Transverse colon (tissue), 4 donors: Measurements from ENCODE around the gene SNRNP70.
"Not testable (repeated sequence)": the region's sequence is repeated elsewhere in the genome, so short reads cannot be mapped to it uniquely, and the experiment has no call there.

ENCODE experiments used
- CTCF ChIP-seq, 5 experiments: fragments of 200-600 bp in 3 of 5; fragments of 450-650 bp in 2 of 5; sonication (generic) in 3 of 5; IDR thresholded peaks; 1 replicate in 2 of 5; 2 replicates in 3 of 5; pipeline ENCODE4 v1.5.1; 2016 to 2017; ENCODE audit warnings: antibody characterized with exemption in 5 of 5, inconsistent platforms in 3 of 5, mild to moderate bottlenecking in 2 of 5, moderate library complexity in 1 of 5
- POLR2A ChIP-seq: fragments of 450-650 bp; IDR thresholded peaks from one replicate; pipeline ENCODE4 v1.6.1; 2016; ENCODE audit warnings: antibody characterized with exemption, mild to moderate bottlenecking, moderate library complexity
- POLR2AphosphoS5 ChIP-seq, 3 donors: sonication (generic); formaldehyde crosslinking; IDR thresholded peaks; one replicate each; pipeline ENCODE4 v1.6.1; 2016; ENCODE audit warnings: antibody characterized with exemption in 3 of 3

GRCh38 chr19:49049011-49049410 lies 36.2 kb upstream of the SNRNP70 start, which contains the start of gene CGB8:
- TF ChIP-seq CTCF (IDR thresholded peaks at IDR 0.05); POLR2AphosphoS5 (IDR thresholded peaks at IDR 0.05); POLR2A: not testable (repeated sequence)
